K562 (cell line): ENCODE data around the gene PPP1R37. TPM values are rescaled to one million over a fixed set of nuclear protein-coding genes. Genes with fewer than 3 reads are reported as not detected.

Experiments used
- ATAC-seq: fragments of 200-7000 bp; cut with Tn5 transposase; 3 replicates; pipeline ENCODE4 v1.9.1; 2020; ENCODE audit warnings: moderate library complexity
- BruUV-seq: library from RNA; stranded (reverse); fragments of 400-500 nt; replicated peaks from 2 replicates; lab custom pipeline; 2021; lab: Mats Ljungman, UMichigan
- CTCF ChIA-PET: fragments of 300-600 bp; formaldehyde crosslinking; extraction: SDS; loops from one replicate; lab custom pipeline; 2021; ENCODE audit warnings: low intra/inter-chr PET ratio; lab: Yijun Ruan, JAX
- POLR2A ChIA-PET: fragments of 300-600, 350-650 bp; sonication (Branson Sonifier 250); formaldehyde crosslinking; extraction: SDS; loops from one replicate; lab custom pipeline; 2021; ENCODE audit warnings: antibody characterized with exemption, inconsistent platforms; lab: Yijun Ruan, JAX
- DNase-seq, 4 experiments: peaks; one replicate each; pipeline versions ENCODE4 v3.0.0 to v3.0.0-alpha.2; 2011 to 2018; ENCODE audit warnings: low spot score in 3 of 4, mixed read lengths in 3 of 4; ENCODE audit errors: extremely low read depth in 1 of 4
- FAIRE-seq: peaks from 2 replicates; lab custom pipeline; 2011; peaks lifted over from hg19 to GRCh38; lab: Jason Lieb, UNC
- H2AFZ ChIP-seq: 2 replicates; pipeline ENCODE4 v1.6.0; 2011; ENCODE audit warnings: low read depth, low read length, control low read depth, inconsistent platforms
- H3K27ac ChIP-seq: fragments of 200-600 bp; 3 replicates; pipeline ENCODE4 v1.8.0; 2011; ENCODE audit warnings: low read depth, mild to moderate bottlenecking, control low read depth, inconsistent platforms, low read length, moderate library complexity, mixed read lengths; ENCODE audit errors: extremely low read depth
- H3K27me3 ChIP-seq, 2 experiments: fragments of 300-600 bp in 1 of 2; 2 replicates in 1 of 2; 3 replicates in 1 of 2; pipeline versions ENCODE4 v1.6.0 to v1.8.0; 2011; ENCODE audit warnings: inconsistent platforms in 2 of 2, low read length in 2 of 2, mild to moderate bottlenecking in 1 of 2, mixed read lengths in 1 of 2, moderate library complexity in 1 of 2; ENCODE audit not compliant: control insufficient read depth in 2 of 2, insufficient read depth in 2 of 2
- H3K36me3 ChIP-seq: fragments of 300-600 bp; 3 replicates; pipeline ENCODE4 v1.8.0; 2011; ENCODE audit warnings: mild to moderate bottlenecking, low read length, inconsistent platforms; ENCODE audit not compliant: control insufficient read depth, insufficient read depth
- H3K4me1 ChIP-seq, 2 experiments: fragments of 200-600 bp in 1 of 2; replicated peaks in 1 of 2; 2 replicates in 1 of 2; 3 replicates in 1 of 2; pipeline versions ENCODE4 v1.5.1 to v1.8.0; 2011; ENCODE audit warnings: inconsistent platforms in 2 of 2, low read length in 2 of 2, mild to moderate bottlenecking in 1 of 2, mixed read lengths in 1 of 2, moderate library complexity in 1 of 2; ENCODE audit not compliant: control insufficient read depth in 2 of 2, insufficient read depth in 2 of 2
- H3K4me2 ChIP-seq: 2 replicates; pipeline ENCODE4 v1.6.1; 2011; ENCODE audit warnings: low read length, control low read depth, inconsistent platforms, mixed read lengths; ENCODE audit not compliant: insufficient read depth
- H3K4me3 ChIP-seq: fragments of 200-600 bp; sonication (generic), shearing (Covaris generic); 2 replicates; pipeline ENCODE4 v1.5.1; 2016; ENCODE audit warnings: control low read depth, inconsistent platforms
- H3K79me2 ChIP-seq: fragments of 200-600 bp; 3 replicates; pipeline ENCODE4 v1.8.0; 2011; ENCODE audit warnings: low read length, inconsistent platforms; ENCODE audit not compliant: control insufficient read depth, insufficient read depth
- H3K9ac ChIP-seq, 2 experiments: 2 replicates each; pipeline versions ENCODE4 v1.6.0 to v1.6.1; 2011; ENCODE audit warnings: low read depth in 2 of 2, low read length in 2 of 2, control low read depth in 1 of 2, inconsistent platforms in 1 of 2, mild to moderate bottlenecking in 1 of 2, mixed read lengths in 1 of 2; ENCODE audit not compliant: insufficient read depth in 1 of 2
- H3K9me1 ChIP-seq: one replicate; pipeline ENCODE4 v1.6.0; 2011; ENCODE audit warnings: inconsistent platforms, mild to moderate bottlenecking, low read length, moderate library complexity; ENCODE audit not compliant: control insufficient read depth, insufficient read depth
- H3K9me3 ChIP-seq: replicated peaks from 2 replicates; pipeline ENCODE4 v1.5.1; 2011; ENCODE audit warnings: low read depth, low read length, inconsistent platforms; ENCODE audit not compliant: control insufficient read depth, insufficient read depth
- H4K20me1 ChIP-seq: replicated peaks from 2 replicates; pipeline ENCODE4 v1.6.1; 2011; ENCODE audit warnings: low read length, inconsistent platforms, mixed read lengths; ENCODE audit not compliant: control insufficient read depth, insufficient read depth
- CBFA2T3 ChIP-seq: fragments of 450-650 bp; IDR thresholded peaks from 2 replicates; pipeline ENCODE4 v1.6.1; 2017
- CREB1 ChIP-seq, 2 experiments: sonication (generic) in 1 of 2; formaldehyde crosslinking in 1 of 2; IDR thresholded peaks; 2 replicates each; pipeline versions ENCODE4 v1.6.1 to v1.8.0; 2012 to 2022; ENCODE audit warnings: inconsistent platforms in 1 of 2, mild to moderate bottlenecking in 1 of 2, missing genetic modification reagents in 1 of 2, moderate library complexity in 1 of 2
- CTCF ChIP-seq, 3 experiments: IDR thresholded peaks in 2 of 3; conservative IDR thresholded peaks in 1 of 3; 2 replicates each; pipeline ENCODE4 v1.5.1; 2011 to 2012; ENCODE audit warnings: low read length in 3 of 3, mild to moderate bottlenecking in 3 of 3, control low read depth in 2 of 3, improper control_type of control experiment in 1 of 3, inconsistent platforms in 1 of 3, low read depth in 1 of 3, mixed read lengths in 1 of 3, moderate library complexity in 1 of 3; ENCODE audit not compliant: insufficient read depth in 2 of 3
- GATA2 ChIP-seq: sonication (generic); formaldehyde crosslinking; IDR thresholded peaks from 2 replicates; pipeline ENCODE4 v1.4.0; 2020; ENCODE audit warnings: mild to moderate bottlenecking, missing genetic modification reagents
- POLR2H ChIP-seq: IDR thresholded peaks from 2 replicates; pipeline ENCODE4 v1.6.1; 2016; ENCODE audit warnings: missing genetic modification characterization, low read depth, mild to moderate bottlenecking, control low read depth, missing compliant biosample characterization, moderate library complexity
- PYGO2 ChIP-seq: fragments of 450-650 bp; IDR thresholded peaks from 2 replicates; pipeline ENCODE4 v1.6.1; 2016; ENCODE audit warnings: mild to moderate bottlenecking, missing genetic modification characterization, moderate library complexity, missing compliant biosample characterization
- RBM25 ChIP-seq: fragments of 200-400 bp; formaldehyde crosslinking; IDR thresholded peaks from 2 replicates; pipeline ENCODE4 v1.6.1; 2018; ENCODE audit warnings: low read length, low read depth, moderate library complexity; ENCODE audit not compliant: severe bottlenecking
- ZNF197 ChIP-seq: fragments of 200-800 bp; sonication (Bioruptor generic); IDR thresholded peaks from 2 replicates; pipeline ENCODE4 v1.6.1; 2016; ENCODE audit warnings: low read depth, missing genetic modification characterization, missing compliant biosample characterization
- ZNF23 ChIP-seq: fragments of 250-450 bp; sonication (Bioruptor Pico); IDR thresholded peaks from 2 replicates; pipeline ENCODE4 v1.4.0; 2020; ENCODE audit warnings: mild to moderate bottlenecking
- ZNF586 ChIP-seq: fragments of 450-650 bp; formaldehyde crosslinking; conservative IDR thresholded peaks from 2 replicates; pipeline ENCODE4 v1.4.0; 2020; ENCODE audit warnings: mild to moderate bottlenecking, moderate library complexity
- WGBS: fragments of 100-300 bp; shearing (Covaris generic); methylation state at CpG from one replicate; pipeline ENCODE4 v1.1.6; 2016; ENCODE audit warnings: low coverage, mixed read lengths; ENCODE audit not compliant: insufficient coverage; ENCODE audit errors: missing lambda C conversion rate; 5-methylcytosine and 5-hydroxymethylcytosine counted together
- in situ Hi-C: fragments of 300-500 bp; cut with MboI; formaldehyde crosslinking; loops from 4 replicates; pipeline ENCODE4 v1.15.0; 2018; ENCODE audit warnings: inconsistent platforms, mixed read lengths
- intact Hi-C: fragments of 100-400 bp; cut with micrococcal nuclease; formaldehyde crosslinking; loops from 2 replicates; pipeline ENCODE4 v1.14.2; 2022
- polyA plus RNA-seq, 8 experiments: library from polyadenylated mRNA; depleted of rRNA in 4 of 8; stranded (reverse) in 5 of 8; unstranded in 3 of 8; fragments of >200 nt; fragmentation: Nextera tagmentation in 2 of 8; fragmentation: Illumina TruSeq in 1 of 8; extraction: Ambion mirVana in 2 of 8; extraction: Trizol in 1 of 8; gene quantifications; 2 replicates each; pipeline versions ENCODE4 v1.2.1 to v1.2.3, GENCODE V29; 2011 to 2014; ENCODE audit warnings: inconsistent platforms in 1 of 8, missing spikeins in 1 of 8
- total RNA-seq, 7 experiments: library from RNA; depleted of rRNA in 6 of 7; stranded (reverse); fragments of >200 nt in 6 of 7; fragmentation: Illumina TruSeq in 2 of 7; extraction: Trizol in 2 of 7; gene quantifications; 2 replicates each; pipeline versions ENCODE4 v1.2.1 to v1.2.3, GENCODE V29; 2011 to 2021; ENCODE audit warnings: low replicate concordance in 1 of 7
- TF ChIP-seq, protein P1 (sequence below): fragments of 450-650 bp; formaldehyde crosslinking; IDR thresholded peaks from 2 replicates; pipeline ENCODE4 v1.4.0; 2022; ENCODE audit warnings: missing genetic modification characterization

Gene PPP1R37
- total and polyA plus RNA-seq, 9 of the 15 experiments (the other 6 are each of a cell fraction or from before 2014, with no cell fraction given), result 0.04 to 20.3 (median 7.3) TPM

DNA sequence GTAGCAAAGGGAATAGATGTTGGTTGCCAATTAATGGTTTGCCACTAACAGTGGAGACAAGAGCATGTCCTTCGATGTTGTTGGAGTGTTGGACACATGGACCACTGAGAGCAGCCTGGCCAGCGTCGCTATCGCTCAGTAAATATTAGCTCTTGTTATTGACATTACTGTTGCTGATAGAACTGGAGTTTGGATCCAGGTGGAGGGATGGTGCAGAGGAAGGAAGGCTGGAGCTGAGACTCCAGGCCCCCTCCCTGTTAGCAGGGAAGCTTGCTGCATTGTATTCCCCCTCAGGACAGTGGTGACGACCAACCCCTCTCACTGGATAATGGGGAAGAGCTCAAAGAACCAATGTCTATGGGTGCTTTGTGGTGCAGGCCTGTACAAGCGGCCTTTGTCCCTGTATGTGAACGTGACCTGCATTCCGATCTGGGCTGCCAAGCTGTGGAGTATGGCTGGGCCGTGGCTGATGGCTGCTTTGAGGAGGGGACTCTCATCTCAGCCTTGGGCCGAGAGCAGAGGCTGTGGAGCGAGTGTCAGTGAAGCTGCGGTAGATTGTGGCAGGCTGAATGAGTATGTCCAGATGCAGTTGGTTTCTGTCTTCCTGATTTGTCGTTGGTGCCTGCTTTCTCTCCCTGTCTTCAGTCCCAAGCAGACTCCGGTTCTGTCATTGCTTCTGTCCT lies 47.2 kb upstream of the PPP1R37 start:
- peaks cover 3 to 8% of the 10 kb centered on the region in 2 experiments; a peak in 3 of 5 replicates for H3K4me1 ChIP-seq
- TF ChIP-seq, protein P1, sequence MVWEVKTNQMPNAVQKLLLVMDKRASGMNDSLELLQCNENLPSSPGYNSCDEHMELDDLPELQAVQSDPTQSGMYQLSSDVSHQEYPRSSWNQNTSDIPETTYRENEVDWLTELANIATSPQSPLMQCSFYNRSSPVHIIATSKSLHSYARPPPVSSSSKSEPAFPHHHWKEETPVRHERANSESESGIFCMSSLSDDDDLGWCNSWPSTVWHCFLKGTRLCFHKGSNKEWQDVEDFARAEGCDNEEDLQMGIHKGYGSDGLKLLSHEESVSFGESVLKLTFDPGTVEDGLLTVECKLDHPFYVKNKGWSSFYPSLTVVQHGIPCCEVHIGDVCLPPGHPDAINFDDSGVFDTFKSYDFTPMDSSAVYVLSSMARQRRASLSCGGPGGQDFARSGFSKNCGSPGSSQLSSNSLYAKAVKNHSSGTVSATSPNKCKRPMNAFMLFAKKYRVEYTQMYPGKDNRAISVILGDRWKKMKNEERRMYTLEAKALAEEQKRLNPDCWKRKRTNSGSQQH, result no peak
- TF ChIP-seq PYGO2, result no peak
- no peak for TF ChIP-seq ZNF197 (CRISPR knock-in tag)
- no peak for TF ChIP-seq CTCF (IDR thresholded peaks at IDR 0.05 in 2 of 3, conservative IDR thresholded peaks at IDR 0.05 in 1 of 3; ENCODE audit: insufficient read depth in 2 of 3, low read depth in 1 of 3, low read length in 3 of 3)
- TF ChIP-seq GATA2 (CRISPR knock-in tag), result no peak
- no peak for TF ChIP-seq RBM25
- no peak for TF ChIP-seq ZNF23
- no peak for TF ChIP-seq CREB1 (IDR thresholded peaks at IDR 0.05)
- TF ChIP-seq CREB1 (CRISPR knock-in tag; IDR thresholded peaks at IDR 0.05), result no peak
- TF ChIP-seq CBFA2T3, result no peak
- TF ChIP-seq ZNF586, result no peak
- no peak for TF ChIP-seq POLR2H (tag)
- H3K9ac ChIP-seq, result peak overlapping the region in 1 of 2 experiments; percentile 60; a peak in 2 of 4 replicates
- no peak overlapping the region for H3K4me2 ChIP-seq
- 88% methylated on average over 13 of the region's 14 CpGs for WGBS
- no peaks in the 10 kb centered on the region for H3K27me3 ChIP-seq
- no peak overlapping the region for H3K27ac ChIP-seq
- ChIA-PET CTCF (no interaction called here), POLR2A (interaction anchor here (0.6 to 1.1 kb wide), 5 partner anchors 12 to 292 kb away, joined by 3 read pairs; no protein-coding TSS in a partner anchor)
- BruUV-seq, result no TSS peak
- peaks cover 32% of the 10 kb centered on the region for H4K20me1 ChIP-seq
- no peak overlapping the region for H3K4me3 ChIP-seq
- ATAC-seq (no peak), DNase-seq (no peak), FAIRE-seq (no peak)
- peaks cover 80% of the 10 kb centered on the region for H3K79me2 ChIP-seq
- H3K9me1 ChIP-seq, result peaks cover 7% of the 10 kb centered on the region
- H2AFZ ChIP-seq, result no peak overlapping the region
- peaks cover 76% of the 10 kb centered on the region for H3K36me3 ChIP-seq
- no peaks in the 10 kb centered on the region for H3K9me3 ChIP-seq
- in situ Hi-C loops (no loop called here), intact Hi-C loops (no loop called here)
